ENCODE results near the gene SPNS3. TPM values are rescaled to one million over a fixed set of nuclear protein-coding genes. Genes with fewer than 3 reads are reported as not detected.

Gene SPNS3
- total and polyA plus RNA-seq, 4 donors, result 0.16 to 2.3 (median 0.24) TPM

DNA sequence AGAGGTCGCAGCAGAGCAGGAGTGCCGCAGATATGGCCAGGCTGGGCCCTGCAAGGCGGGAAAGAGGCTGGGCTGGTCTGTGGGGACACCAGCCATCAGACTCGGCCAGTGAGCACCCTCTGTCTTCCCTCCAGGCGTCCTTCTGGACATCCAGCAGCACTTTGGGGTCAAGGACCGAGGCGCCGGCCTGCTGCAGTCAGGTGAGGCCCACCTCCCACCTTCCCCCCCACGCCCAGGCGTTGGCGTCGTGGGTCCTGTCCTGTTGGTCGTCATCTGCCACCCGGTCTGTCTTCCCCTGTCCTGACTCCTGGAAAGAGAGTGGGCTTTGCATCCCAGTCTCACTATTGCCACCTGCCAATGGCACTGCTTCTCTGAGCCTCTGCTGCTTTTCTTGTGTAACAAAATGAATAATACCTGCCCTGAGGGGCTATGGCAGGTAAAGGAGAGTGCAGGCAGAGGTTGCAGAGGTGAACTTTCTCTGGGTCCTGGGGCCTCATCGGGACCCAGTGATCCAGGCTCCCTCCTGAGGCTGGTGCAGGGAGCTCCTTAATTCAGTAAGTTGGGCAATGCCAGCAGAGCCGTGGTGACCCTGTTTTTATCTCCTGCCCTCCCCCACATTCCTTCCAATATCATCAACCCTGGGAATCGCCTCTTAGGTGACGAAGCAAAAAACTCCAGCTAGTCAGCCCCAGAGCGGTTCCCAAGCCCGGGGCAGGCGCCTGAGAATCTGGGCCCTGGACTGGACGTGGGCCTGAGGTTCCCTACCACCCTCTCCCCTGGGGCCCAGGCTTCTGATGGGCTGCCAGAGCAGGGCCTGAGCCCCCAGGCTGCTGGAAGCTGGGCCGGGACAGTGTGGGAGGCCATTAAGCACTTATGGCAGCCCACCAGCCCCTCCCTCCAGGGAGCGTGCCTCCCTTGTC, 79.6 kb downstream of the SPNS3 start:
- WGBS, result 89% methylated on average over 24 of the region's 24 CpGs
- no peaks in the 10 kb centered on the region for H3K36me3 ChIP-seq (ENCODE audit: control insufficient read depth in 4 of 4, insufficient read depth in 3 of 4, low read depth in 1 of 4, low read length in 3 of 4)
- H3K4me1 ChIP-seq (ENCODE audit: control insufficient read depth in 4 of 4, insufficient read depth in 4 of 4, low read length in 3 of 4), result peaks cover 0 to 9% (median under 1%) of the 10 kb centered on the region in 4 donors
- no peak for DNase-seq (ENCODE audit: low spot score)
- H3K9me3 ChIP-seq (ENCODE audit: control insufficient read depth in 4 of 4, low read length in 3 of 4), result no peaks in the 10 kb centered on the region
- H3K27me3 ChIP-seq (ENCODE audit: control insufficient read depth in 4 of 4, insufficient read depth in 4 of 4, low read length in 3 of 4), result no peaks in the 10 kb centered on the region
- TF ChIP-seq TAF1 (conservative IDR thresholded peaks at IDR 0.05) (no peak), RAD21 (IDR thresholded peaks at IDR 0.05) (peak in 1 of 2 donors; percentile 21), CTCF (IDR thresholded peaks at IDR 0.05; ENCODE audit: low read depth, low read length, missing input control) (no peak), HNF4A (conservative IDR thresholded peaks at IDR 0.05) (no peak), JUND (IDR thresholded peaks at IDR 0.05) (no peak)
- TF ChIP-seq, protein P1, sequence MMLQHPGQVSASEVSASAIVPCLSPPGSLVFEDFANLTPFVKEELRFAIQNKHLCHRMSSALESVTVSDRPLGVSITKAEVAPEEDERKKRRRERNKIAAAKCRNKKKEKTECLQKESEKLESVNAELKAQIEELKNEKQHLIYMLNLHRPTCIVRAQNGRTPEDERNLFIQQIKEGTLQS (IDR thresholded peaks at IDR 0.05), result no peak
- no peak overlapping the region for H3K27ac ChIP-seq (ENCODE audit: low read depth in 1 of 2, low read length in 2 of 2)
- H3K9ac ChIP-seq (ENCODE audit: low read depth in 1 of 2, low read length in 2 of 2), result no peak overlapping the region
- H3K4me3 ChIP-seq (ENCODE audit: low read depth in 1 of 3, low read length in 3 of 3), result no peak overlapping the region

DNA sequence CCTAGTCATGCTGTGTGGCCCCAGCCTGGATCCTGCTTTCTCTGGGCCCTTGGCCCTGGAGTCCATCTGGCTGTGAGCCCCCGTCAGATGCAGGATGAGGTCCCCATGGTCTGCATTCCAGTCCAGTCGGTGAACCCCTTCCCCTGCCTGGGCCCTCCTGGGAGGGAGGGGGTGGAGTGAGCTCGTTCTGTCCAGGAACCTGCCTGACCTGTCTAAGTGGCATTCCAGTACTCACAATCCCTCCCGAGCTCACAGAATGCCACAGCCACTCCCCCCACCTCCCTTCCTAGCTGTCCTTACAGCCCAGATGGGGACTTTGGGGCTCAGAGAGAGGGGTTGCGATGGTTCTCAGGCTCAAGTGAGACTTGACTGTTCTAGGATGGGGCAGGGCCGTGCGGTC, 80.5 kb downstream of the SPNS3 start:
- Histone ChIP-seq H3K27ac (ENCODE audit: low read depth in 1 of 2, low read length in 2 of 2) (no peak overlapping the region), H3K4me1 (ENCODE audit: control insufficient read depth in 4 of 4, insufficient read depth in 4 of 4, low read length in 3 of 4) (peaks cover 0 to 9% (median under 1%) of the 10 kb centered on the region in 4 donors), H3K4me3 (ENCODE audit: low read depth in 1 of 3, low read length in 3 of 3) (no peak overlapping the region), H3K9ac (ENCODE audit: low read depth in 1 of 2, low read length in 2 of 2) (no peak overlapping the region), H3K9me3 (ENCODE audit: control insufficient read depth in 4 of 4, low read length in 3 of 4) (no peaks in the 10 kb centered on the region), H3K27me3 (ENCODE audit: control insufficient read depth in 4 of 4, insufficient read depth in 4 of 4, low read length in 3 of 4) (no peaks in the 10 kb centered on the region), H3K36me3 (ENCODE audit: control insufficient read depth in 4 of 4, insufficient read depth in 3 of 4, low read depth in 1 of 4, low read length in 3 of 4) (no peaks in the 10 kb centered on the region)
- TF ChIP-seq, protein P1 (IDR thresholded peaks at IDR 0.05), result no peak
- TF ChIP-seq MAX (IDR thresholded peaks at IDR 0.05), result no peak
- TF ChIP-seq ZBTB33 (IDR thresholded peaks at IDR 0.05), result no peak
- TF ChIP-seq TAF1 (conservative IDR thresholded peaks at IDR 0.05), result no peak
- no peak for TF ChIP-seq FOXA1 (IDR thresholded peaks at IDR 0.05)
- TF ChIP-seq EGR1 (IDR thresholded peaks at IDR 0.05; ENCODE audit: low read depth in 2 of 2), result no peak
- TF ChIP-seq HNF4A (conservative IDR thresholded peaks at IDR 0.05), result no peak
- no peak for TF ChIP-seq FOXA2 (IDR thresholded peaks at IDR 0.05)
- DNase-seq (ENCODE audit: low spot score), result no peak
- WGBS, result 87% methylated on average over 7 of the region's 7 CpGs

GRCh38 chr17:4514779-4515178, 81.0 kb downstream of the SPNS3 start:
- H3K27ac ChIP-seq (ENCODE audit: low read depth in 1 of 2, low read length in 2 of 2), result no peak overlapping the region
- no peaks in the 10 kb centered on the region for H3K27me3 ChIP-seq (ENCODE audit: control insufficient read depth in 4 of 4, insufficient read depth in 4 of 4, low read length in 3 of 4)
- no peak overlapping the region for H3K4me3 ChIP-seq (ENCODE audit: low read depth in 1 of 3, low read length in 3 of 3)
- WGBS, result 94% methylated on average over 11 of the region's 11 CpGs
- H3K36me3 ChIP-seq (ENCODE audit: control insufficient read depth in 4 of 4, insufficient read depth in 3 of 4, low read depth in 1 of 4, low read length in 3 of 4), result no peaks in the 10 kb centered on the region
- H3K4me1 ChIP-seq (ENCODE audit: control insufficient read depth in 4 of 4, insufficient read depth in 4 of 4, low read length in 3 of 4), result peaks cover 0 to 4% (median under 1%) of the 10 kb centered on the region in 4 donors
- H3K9me3 ChIP-seq (ENCODE audit: control insufficient read depth in 4 of 4, low read length in 3 of 4), result no peaks in the 10 kb centered on the region
- no peak overlapping the region for H3K9ac ChIP-seq (ENCODE audit: low read depth in 1 of 2, low read length in 2 of 2)
- DNase-seq (ENCODE audit: low spot score), result no peak
- TF ChIP-seq, protein P2, sequence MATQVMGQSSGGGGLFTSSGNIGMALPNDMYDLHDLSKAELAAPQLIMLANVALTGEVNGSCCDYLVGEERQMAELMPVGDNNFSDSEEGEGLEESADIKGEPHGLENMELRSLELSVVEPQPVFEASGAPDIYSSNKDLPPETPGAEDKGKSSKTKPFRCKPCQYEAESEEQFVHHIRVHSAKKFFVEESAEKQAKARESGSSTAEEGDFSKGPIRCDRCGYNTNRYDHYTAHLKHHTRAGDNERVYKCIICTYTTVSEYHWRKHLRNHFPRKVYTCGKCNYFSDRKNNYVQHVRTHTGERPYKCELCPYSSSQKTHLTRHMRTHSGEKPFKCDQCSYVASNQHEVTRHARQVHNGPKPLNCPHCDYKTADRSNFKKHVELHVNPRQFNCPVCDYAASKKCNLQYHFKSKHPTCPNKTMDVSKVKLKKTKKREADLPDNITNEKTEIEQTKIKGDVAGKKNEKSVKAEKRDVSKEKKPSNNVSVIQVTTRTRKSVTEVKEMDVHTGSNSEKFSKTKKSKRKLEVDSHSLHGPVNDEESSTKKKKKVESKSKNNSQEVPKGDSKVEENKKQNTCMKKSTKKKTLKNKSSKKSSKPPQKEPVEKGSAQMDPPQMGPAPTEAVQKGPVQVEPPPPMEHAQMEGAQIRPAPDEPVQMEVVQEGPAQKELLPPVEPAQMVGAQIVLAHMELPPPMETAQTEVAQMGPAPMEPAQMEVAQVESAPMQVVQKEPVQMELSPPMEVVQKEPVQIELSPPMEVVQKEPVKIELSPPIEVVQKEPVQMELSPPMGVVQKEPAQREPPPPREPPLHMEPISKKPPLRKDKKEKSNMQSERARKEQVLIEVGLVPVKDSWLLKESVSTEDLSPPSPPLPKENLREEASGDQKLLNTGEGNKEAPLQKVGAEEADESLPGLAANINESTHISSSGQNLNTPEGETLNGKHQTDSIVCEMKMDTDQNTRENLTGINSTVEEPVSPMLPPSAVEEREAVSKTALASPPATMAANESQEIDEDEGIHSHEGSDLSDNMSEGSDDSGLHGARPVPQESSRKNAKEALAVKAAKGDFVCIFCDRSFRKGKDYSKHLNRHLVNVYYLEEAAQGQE (IDR thresholded peaks at IDR 0.05), result no peak
- TF ChIP-seq MAX (IDR thresholded peaks at IDR 0.05), result no peak
- TF ChIP-seq EGR1 (IDR thresholded peaks at IDR 0.05; ENCODE audit: low read depth in 2 of 2), result no peak
- TF ChIP-seq FOXA2 (IDR thresholded peaks at IDR 0.05), result no peak
- no peak for TF ChIP-seq HNF4G (IDR thresholded peaks at IDR 0.05)
- TF ChIP-seq RAD21 (IDR thresholded peaks at IDR 0.05), result no peak
- no peak for TF ChIP-seq SP1 (IDR thresholded peaks at IDR 0.05)
- no peak for TF ChIP-seq GABPA (IDR thresholded peaks at IDR 0.05 in 1 of 2, conservative IDR thresholded peaks at IDR 0.05 in 1 of 2)
- TF ChIP-seq JUND (IDR thresholded peaks at IDR 0.05), result no peak
- no peak for TF ChIP-seq YY1 (IDR thresholded peaks at IDR 0.05)
- TF ChIP-seq, protein P1 (IDR thresholded peaks at IDR 0.05), result no peak
- no peak for TF ChIP-seq RXRA (IDR thresholded peaks at IDR 0.05)

Measured in liver (tissue), 9 donors.